Islet precursor cell (in vitro differentiated cells): Measurements from ENCODE around the gene CENPQ.

Experiments used
- DNase-seq: peaks from one replicate; pipeline ENCODE4 v3.0.0-alpha.2; 2018

Gene CENPQ

GRCh38 chr6:49506569-49507111 is 43.5 kb downstream of the CENPQ start:
- no peak for DNase-seq

DNA sequence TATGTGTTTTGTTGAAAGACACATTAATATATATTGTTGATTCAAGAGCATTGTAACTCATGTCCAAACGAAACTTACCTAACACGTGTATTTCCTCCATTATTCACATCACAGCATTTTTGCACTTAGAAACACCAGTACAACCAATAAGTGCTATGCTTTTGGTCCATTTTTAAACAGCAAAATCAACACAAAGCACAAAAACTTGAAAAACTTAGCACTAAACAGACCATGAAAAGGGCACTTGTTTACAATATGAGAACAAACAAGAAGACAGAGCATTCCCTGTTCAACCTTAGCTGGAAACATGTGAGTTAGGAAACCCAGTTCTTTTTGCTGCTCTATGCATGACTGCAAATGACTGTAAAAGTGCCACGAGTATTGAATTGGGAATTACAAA is 46.2 kb downstream of the CENPQ start:
- DNase-seq, result no peak

DNA sequence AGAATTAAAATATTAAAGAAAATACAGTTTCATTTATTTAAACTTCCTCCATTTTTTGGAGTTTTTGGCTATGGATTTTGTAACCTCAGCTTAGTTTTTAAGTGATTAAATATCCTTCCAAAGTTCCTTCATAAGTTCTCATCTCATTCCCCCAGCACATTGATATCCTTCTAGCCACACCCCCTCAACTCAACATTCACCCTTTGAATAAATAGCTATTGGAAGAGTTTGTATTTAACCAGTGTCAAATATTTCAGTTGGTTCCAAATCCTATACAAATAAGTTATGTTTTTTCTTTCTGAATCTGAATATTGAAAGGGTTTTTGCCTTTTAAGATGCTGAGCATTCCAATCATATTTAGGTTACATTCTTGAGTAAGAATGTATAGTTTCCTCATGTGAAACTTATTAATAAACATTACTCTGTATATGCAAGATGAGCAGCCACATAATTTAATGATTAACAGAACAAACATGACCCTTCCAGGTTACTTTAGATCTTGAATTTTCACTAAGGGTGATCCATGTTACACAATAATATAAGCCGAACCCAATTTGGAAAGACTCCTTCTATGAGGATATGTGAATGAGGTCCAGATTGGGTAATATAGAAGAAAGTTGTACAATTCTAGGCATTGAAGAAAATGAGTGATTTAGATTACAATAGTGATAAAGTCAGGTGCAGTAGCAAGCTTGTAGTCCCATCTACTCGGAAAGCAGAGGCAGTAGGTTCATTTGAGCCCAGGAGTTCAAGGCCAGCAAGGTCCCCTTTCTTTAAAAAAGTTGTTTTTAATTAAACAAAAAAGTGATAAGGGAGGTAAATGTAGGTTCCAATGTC is 50.2 kb downstream of the CENPQ start:
- DNase-seq, result no peak

GRCh38 chr6:49514571-49515484 is 51.7 kb downstream of the CENPQ start:
- no peak for DNase-seq

- no peak for DNase-seq
Measured at GRCh38 chr6:49515485-49516146, 52.4 kb downstream of the CENPQ start.

DNA sequence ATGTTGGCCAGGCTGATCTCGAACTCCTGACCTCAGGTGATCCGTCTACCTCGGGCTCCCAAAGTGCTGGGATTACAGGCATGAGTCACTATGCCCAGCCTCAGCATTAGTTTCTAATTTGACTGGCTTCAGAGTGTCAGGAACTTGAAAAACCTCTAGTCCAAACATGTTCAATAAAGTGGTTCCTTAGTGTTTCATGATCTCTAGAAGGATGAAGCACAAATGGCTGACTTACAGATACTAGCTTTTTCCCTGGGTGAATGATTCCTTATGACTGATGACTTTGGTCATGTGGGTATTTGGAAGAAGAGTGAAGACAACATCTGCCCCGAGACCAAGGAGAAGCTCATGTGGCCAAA is 53.0 kb downstream of the CENPQ start:
- no peak for DNase-seq

DNA sequence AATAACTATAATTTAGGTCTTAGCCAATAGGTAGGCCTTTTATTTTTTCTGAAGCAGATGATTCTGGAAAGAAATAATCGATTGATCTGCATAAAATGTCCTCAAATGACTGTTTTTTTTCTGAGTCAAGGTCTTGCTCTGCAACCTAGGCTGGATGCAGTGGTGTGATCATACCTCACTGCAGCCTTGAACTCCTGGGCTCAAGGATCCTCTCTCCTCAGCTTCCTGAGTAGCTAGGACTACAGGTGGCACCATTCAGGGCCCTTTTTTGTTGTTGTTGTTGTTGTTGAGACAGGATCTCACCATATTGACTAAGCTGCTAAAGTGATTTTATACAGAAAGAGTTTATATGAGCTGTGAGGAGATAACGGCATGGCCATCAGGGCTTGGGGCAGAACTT is 54.7 kb downstream of the CENPQ start:
- DNase-seq, result no peak

- no peak for DNase-seq
Measured at GRCh38 chr6:49519660-49520059, 56.5 kb downstream of the CENPQ start.

- DNase-seq, result no peak
Measured at GRCh38 chr6:49522710-49523593, 59.8 kb downstream of the CENPQ start.

GRCh38 chr6:49523901-49524300 is 60.7 kb downstream of the CENPQ start:
- DNase-seq, result no peak

DNA sequence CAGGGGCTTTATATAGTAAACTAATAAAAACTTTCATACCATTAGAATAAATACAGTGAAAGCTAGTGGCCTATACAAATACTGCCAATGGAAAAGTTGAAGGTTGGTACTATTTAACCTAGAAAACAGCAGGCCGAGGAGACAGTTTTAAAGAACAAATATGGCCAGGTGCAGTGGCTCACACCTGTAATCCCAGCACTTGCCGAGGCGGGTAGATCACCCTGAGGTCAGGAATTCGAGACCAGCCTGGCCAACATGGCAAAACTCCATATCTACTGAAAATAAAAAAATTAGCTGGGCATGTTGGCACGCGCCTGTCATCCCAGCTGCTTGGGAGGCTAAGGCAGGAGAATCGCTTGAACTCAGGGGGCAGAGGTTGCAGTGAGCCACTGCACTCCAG is 61.4 kb downstream of the CENPQ start:
- no peak for DNase-seq

DNA sequence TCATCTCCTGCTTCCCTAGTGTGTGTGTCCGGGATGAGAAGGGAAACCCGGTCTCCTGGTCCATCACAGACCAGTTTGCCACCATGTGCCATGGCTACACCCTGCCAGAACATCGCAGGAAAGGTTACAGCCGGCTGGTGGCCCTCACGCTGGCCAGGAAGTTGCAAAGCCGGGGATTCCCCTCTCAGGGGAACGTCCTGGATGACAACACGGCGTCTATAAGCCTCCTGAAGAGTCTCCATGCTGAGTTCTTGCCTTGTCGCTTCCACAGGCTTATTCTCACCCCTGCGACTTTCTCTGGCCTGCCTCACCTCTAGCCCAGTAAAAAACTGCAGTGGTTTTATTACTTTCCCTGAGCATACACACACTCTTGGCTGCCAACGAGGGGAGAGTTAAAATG is 63.4 kb downstream of the CENPQ start:
- DNase-seq, result no peak

DNA sequence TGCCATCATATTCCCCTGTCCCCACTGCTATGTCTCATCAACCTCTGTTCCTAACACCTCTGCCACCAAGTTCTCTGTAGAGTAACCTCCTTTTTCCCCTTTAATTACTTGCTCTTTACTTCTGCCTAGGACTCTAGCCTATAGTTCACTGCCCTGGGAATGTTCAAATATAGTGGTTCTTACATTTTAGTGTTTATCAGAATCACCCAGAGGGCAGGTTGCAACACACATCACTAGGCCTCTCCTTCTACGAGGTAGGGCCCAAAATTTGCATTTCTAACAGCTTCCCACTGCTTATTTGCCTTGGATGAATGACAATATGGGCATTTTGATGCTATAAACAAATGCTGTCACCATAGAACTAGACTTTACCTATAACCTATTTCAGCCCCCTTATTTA is 64.2 kb downstream of the CENPQ start:
- DNase-seq, result no peak

DNA sequence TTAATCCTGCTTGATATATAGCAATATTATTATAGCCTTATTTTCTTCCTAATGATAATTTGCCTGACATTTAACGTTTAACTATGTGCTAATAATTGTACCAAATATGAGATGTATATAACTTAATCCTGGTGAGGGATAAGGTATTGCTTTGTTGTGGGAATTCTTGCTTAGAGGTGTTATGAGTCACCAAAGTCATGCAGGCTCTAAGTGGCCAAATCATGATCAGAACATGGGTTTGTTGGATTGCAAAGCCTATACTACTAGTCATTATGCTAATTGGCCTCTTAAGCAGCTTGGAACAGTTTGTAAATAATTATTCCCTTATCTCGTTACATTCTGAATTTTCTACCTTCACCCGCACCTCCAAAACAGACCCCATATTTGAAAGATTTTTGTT is 65.4 kb downstream of the CENPQ start:
- no peak for DNase-seq

GRCh38 chr6:49530141-49530776 is 67.1 kb downstream of the CENPQ start:
- no peak for DNase-seq

- no peak for DNase-seq
Measured at GRCh38 chr6:49531774-49532569, 68.8 kb downstream of the CENPQ start.

DNA sequence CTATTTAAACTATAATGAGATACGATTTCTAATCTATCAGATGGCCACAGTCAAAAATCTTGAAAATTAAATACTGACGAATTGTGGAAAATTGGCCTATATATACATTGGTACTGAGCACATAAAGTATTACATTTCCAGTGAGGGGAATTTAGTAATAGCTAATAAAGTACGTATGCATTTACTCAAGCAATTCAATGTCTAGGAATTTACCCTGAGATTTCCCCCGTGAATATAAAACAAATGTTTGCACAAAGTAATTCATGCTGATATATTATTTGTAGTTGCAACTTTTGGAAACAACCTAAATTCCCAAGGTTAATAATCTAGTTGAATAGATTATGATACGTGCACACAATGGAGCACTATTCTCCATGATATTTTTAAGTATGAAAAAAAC is 72.6 kb downstream of the CENPQ start:
- DNase-seq, result no peak

DNA sequence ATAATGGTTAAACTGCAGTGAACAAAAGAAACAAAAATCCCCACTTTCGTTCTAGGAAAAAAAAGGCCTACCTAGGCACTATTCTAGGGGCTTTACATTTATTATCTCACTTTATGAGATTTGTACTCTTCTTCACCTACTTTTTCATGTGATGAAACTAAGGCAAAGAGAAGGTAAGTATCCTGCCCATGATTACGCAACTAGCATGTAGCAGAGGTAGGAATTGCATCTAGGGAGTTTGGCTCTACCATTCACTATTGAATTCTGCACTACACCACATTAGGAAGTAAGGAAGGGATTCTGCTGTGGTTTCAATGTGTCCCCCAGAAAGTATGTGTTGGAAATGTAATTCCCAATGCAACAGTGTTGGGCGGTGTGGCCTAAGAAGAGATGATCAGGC is 75.9 kb downstream of the CENPQ start:
- DNase-seq, result no peak

DNA sequence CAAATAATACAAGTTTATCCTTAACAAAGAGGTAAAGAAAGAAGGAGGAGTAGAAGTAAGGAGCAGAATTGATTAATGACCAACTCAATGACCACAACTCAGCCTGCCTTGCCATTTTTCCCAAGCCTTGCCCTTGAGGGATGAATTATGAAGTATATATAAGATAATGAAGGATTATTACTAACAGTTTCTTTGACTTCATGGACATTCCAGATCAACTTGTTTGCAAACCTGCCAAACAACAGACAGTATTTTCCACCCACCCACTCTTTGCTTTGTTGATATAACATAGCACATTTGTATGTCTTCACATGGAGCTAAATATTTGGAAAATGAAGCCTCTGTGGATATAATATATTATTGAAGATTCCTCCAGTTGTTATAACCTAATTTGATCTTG is 77.4 kb downstream of the CENPQ start:
- no peak for DNase-seq

DNA sequence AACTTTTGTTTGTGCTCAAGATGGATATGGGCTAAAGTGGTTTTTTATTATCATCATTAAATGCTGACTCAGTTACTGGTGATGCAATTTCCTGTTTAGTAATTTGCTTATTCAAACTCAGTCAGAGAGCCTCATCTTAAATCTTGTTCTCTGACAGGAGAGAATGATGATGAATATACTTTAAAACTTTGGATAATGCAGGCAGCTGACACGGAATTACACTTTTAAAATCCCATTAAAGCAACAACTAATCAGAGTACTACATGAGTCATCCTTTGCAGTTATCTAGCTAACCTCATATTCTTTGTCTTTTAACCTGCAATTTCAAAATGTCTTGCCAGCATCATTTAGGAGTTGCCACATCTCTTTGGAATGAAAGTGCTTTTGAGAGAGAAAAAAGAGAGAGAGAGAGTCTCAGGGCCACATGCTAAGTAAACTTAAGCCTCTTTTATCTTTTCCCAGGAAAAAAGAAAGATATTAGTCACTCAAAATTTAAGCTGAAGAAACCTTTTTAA is 78.1 kb downstream of the CENPQ start:
- DNase-seq, result no peak

DNA sequence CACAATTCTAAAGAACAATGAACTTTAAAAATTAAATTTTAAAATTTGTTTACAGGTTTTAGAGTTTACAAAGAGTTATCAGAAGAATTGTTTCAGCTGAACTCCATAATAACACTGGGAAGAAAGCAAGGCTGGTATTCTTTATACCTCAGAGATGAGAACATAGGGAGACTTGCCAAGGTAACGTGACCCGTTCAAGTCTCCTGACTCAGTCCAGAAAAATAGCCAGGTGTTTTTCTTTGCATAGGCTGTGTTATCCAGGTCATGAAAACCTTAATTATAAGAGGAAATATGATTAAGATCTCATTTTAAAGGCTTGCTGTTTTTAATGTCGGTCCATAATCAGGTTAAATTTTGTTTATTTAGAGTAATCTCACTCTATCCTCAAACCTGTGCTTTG is 78.8 kb downstream of the CENPQ start:
- DNase-seq, result no peak
